IMR-90 (cell line): ENCODE data around the gene NCCRP1. TPM values are rescaled to one million over a fixed set of nuclear protein-coding genes. Genes with fewer than 3 reads are reported as not detected.

ENCODE experiments used
- ATAC-seq: fragments of 200-7000 bp; cut with Tn5 transposase; 2 replicates; pipeline ENCODE4 v1.9.1; 2020; ENCODE audit warnings: low read depth, mild to moderate bottlenecking, moderate library complexity
- BruUV-seq: library from RNA; stranded (reverse); fragments of 400-500 nt; replicated peaks from 2 replicates; lab custom pipeline; 2021; lab: Mats Ljungman, UMichigan
- CTCF ChIA-PET: fragments of 300-600 bp; formaldehyde crosslinking; extraction: SDS; loops from one replicate; lab custom pipeline; 2021; ENCODE audit warnings: antibody characterized with exemption; lab: Yijun Ruan, JAX
- POLR2A ChIA-PET: fragments of 300-600 bp; sonication (Branson Sonifier 250); formaldehyde crosslinking; loops from one replicate; lab custom pipeline; 2022; ENCODE audit warnings: antibody characterized with exemption; ENCODE audit not compliant: unreplicated experiment; lab: Charles Lee
- DNase-seq: peaks from one replicate; pipeline ENCODE4 v3.0.0; 2013
- H2AFZ ChIP-seq: replicated peaks from 2 replicates; pipeline ENCODE3; 2013; ENCODE audit warnings: low read length, mild to moderate bottlenecking; ENCODE audit not compliant: poor library complexity
- H2AK5ac ChIP-seq: 2 replicates; pipeline ENCODE4 v1.6.1; 2013; ENCODE audit warnings: low read depth, low read length, inconsistent platforms
- H2AK9ac ChIP-seq: replicated peaks from 2 replicates; pipeline ENCODE3; 2013; ENCODE audit warnings: mild to moderate bottlenecking, low read depth, low read length, moderate library complexity; ENCODE audit not compliant: poor library complexity
- H2BK120ac ChIP-seq: 2 replicates; pipeline ENCODE4 v1.6.1; 2013; ENCODE audit warnings: low read depth, low read length, inconsistent platforms
- H2BK15ac ChIP-seq: 3 replicates; pipeline ENCODE4 v1.6.1; 2013; ENCODE audit warnings: low read depth, low read length, inconsistent platforms
- H2BK20ac ChIP-seq: 2 replicates; pipeline ENCODE4 v1.6.1; 2013; ENCODE audit warnings: low read depth, mild to moderate bottlenecking, inconsistent platforms, low read length, moderate library complexity
- H2BK5ac ChIP-seq: 2 replicates; pipeline ENCODE4 v1.6.1; 2013; ENCODE audit warnings: mild to moderate bottlenecking, low read depth, low read length, inconsistent platforms; ENCODE audit not compliant: poor library complexity, severe bottlenecking
- H3K14ac ChIP-seq: replicated peaks from 2 replicates; pipeline ENCODE4 v1.6.1; 2013; ENCODE audit warnings: low read depth, low read length, inconsistent platforms
- H3K18ac ChIP-seq: 2 replicates; pipeline ENCODE4 v1.6.1; 2013; ENCODE audit warnings: low read depth, low read length, control low read depth
- H3K23ac ChIP-seq: 2 replicates; pipeline ENCODE4 v1.6.1; 2013; ENCODE audit warnings: low read depth, low read length, inconsistent platforms
- H3K27ac ChIP-seq: 2 replicates; pipeline ENCODE4 v1.5.1; 2013; ENCODE audit warnings: mild to moderate bottlenecking, control low read depth, low read length; ENCODE audit not compliant: insufficient read depth
- H3K27me3 ChIP-seq: 2 replicates; pipeline ENCODE4 v1.6.1; 2013; ENCODE audit warnings: low read length; ENCODE audit not compliant: control insufficient read depth, insufficient read depth
- H3K36me3 ChIP-seq: 2 replicates; pipeline ENCODE4 v1.6.1; 2013; ENCODE audit warnings: low read length, mixed read lengths; ENCODE audit not compliant: control insufficient read depth, insufficient read depth
- H3K4ac ChIP-seq: 2 replicates; pipeline ENCODE4 v1.6.1; 2013; ENCODE audit warnings: low read depth, low read length, inconsistent platforms
- H3K4me1 ChIP-seq: 2 replicates; pipeline ENCODE4 v1.6.1; 2013; ENCODE audit warnings: low read length, mixed read lengths; ENCODE audit not compliant: control insufficient read depth, insufficient read depth
- H3K4me2 ChIP-seq: 2 replicates; pipeline ENCODE4 v1.6.1; 2013; ENCODE audit warnings: low read depth, mild to moderate bottlenecking, control low read depth, low read length, moderate library complexity
- H3K4me3 ChIP-seq: 2 replicates; pipeline ENCODE4 v1.5.1; 2013; ENCODE audit warnings: low read depth, mild to moderate bottlenecking, control low read depth, low read length, moderate library complexity; ENCODE audit not compliant: insufficient read depth
- H3K56ac ChIP-seq: 2 replicates; pipeline ENCODE4 v1.6.1; 2013; ENCODE audit warnings: low read length, inconsistent platforms; ENCODE audit not compliant: insufficient read depth; ENCODE audit errors: extremely low read depth
- H3K79me1 ChIP-seq, 2 experiments: 2 replicates each; pipeline ENCODE4 v1.6.1; 2013; ENCODE audit warnings: low read length in 2 of 2, inconsistent platforms in 1 of 2, low read depth in 1 of 2
- H3K9ac ChIP-seq: 2 replicates; pipeline ENCODE4 v1.6.1; 2013; ENCODE audit warnings: low read depth, low read length, control low read depth
- H3K9me1 ChIP-seq: 2 replicates; pipeline ENCODE4 v1.6.1; 2013; ENCODE audit warnings: low read length, inconsistent platforms; ENCODE audit not compliant: insufficient read depth
- H3K9me3 ChIP-seq: 2 replicates; pipeline ENCODE4 v1.6.1; 2013; ENCODE audit warnings: low read length; ENCODE audit not compliant: control insufficient read depth, insufficient read depth
- H4K20me1 ChIP-seq: 2 replicates; pipeline ENCODE4 v1.6.1; 2013; ENCODE audit warnings: low read length, inconsistent platforms; ENCODE audit not compliant: insufficient read depth
- H4K5ac ChIP-seq: 2 replicates; pipeline ENCODE4 v1.6.1; 2013; ENCODE audit warnings: mild to moderate bottlenecking, low read depth, low read length, control low read depth
- H4K8ac ChIP-seq, 2 experiments: 2 replicates each; pipeline ENCODE4 v1.6.1; 2013; ENCODE audit warnings: low read depth in 2 of 2, low read length in 2 of 2, control low read depth in 1 of 2, inconsistent platforms in 1 of 2
- H4K91ac ChIP-seq: 2 replicates; pipeline ENCODE4 v1.6.1; 2013; ENCODE audit warnings: low read depth, low read length, inconsistent platforms; ENCODE audit not compliant: insufficient read depth
- CEBPB ChIP-seq: IDR thresholded peaks from 2 replicates; pipeline ENCODE4 v1.6.1; 2012; ENCODE audit warnings: low read depth, low read length, improper control_type of control experiment
- CHD1 ChIP-seq: IDR thresholded peaks from 2 replicates; pipeline ENCODE4 v1.6.1; 2012; ENCODE audit warnings: low read depth, low read length, improper control_type of control experiment
- MAFK ChIP-seq: IDR thresholded peaks from 2 replicates; pipeline ENCODE4 v1.6.1; 2012; ENCODE audit warnings: low read depth, low read length, improper control_type of control experiment
- MAZ ChIP-seq: IDR thresholded peaks from 2 replicates; pipeline ENCODE4 v1.6.1; 2012; ENCODE audit warnings: low read depth, mild to moderate bottlenecking, low read length, improper control_type of control experiment, moderate library complexity, borderline replicate concordance
- MXI1 ChIP-seq: IDR thresholded peaks from 2 replicates; pipeline ENCODE4 v1.6.1; 2012; ENCODE audit warnings: low read depth, mild to moderate bottlenecking, low read length, moderate library complexity, borderline replicate concordance
- POLR2A ChIP-seq: IDR thresholded peaks from 2 replicates; pipeline ENCODE4 v1.6.1; 2012; ENCODE audit warnings: mild to moderate bottlenecking, low read depth, low read length
- RAD21 ChIP-seq: IDR thresholded peaks from 2 replicates; pipeline ENCODE4 v1.6.1; 2012; ENCODE audit warnings: low read length, improper control_type of control experiment
- RCOR1 ChIP-seq: IDR thresholded peaks from 2 replicates; pipeline ENCODE4 v1.6.1; 2012; ENCODE audit warnings: mild to moderate bottlenecking, low read length, improper control_type of control experiment; ENCODE audit not compliant: insufficient replicate concordance
- RFX5 ChIP-seq: IDR thresholded peaks from 2 replicates; pipeline ENCODE4 v1.8.0; 2012; ENCODE audit warnings: low read depth, mild to moderate bottlenecking, low read length, moderate library complexity
- SMC3 ChIP-seq: fragments of 150-350 bp; IDR thresholded peaks from 2 replicates; pipeline ENCODE4 v1.6.1; 2016; ENCODE audit warnings: low read depth, mild to moderate bottlenecking, antibody characterized with exemption, low read length, moderate library complexity
- WGBS, 2 experiments: methylation state at CpG; one replicate each; pipeline versions ENCODE4 v1.1.5 to v1.1.7; 2013; ENCODE audit warnings: missing lambda C conversion rate in 2 of 2; ENCODE audit not compliant: insufficient read length in 1 of 2; ENCODE audit errors: extremely low coverage in 2 of 2; 5-methylcytosine and 5-hydroxymethylcytosine counted together
- dilution Hi-C: fragments of 300-500 bp; cut with HindIII; formaldehyde crosslinking; loops from one replicate; pipeline ENCODE4 v1.14.3; 2018; ENCODE audit warnings: low sequenced_read_pairs; ENCODE audit not compliant: unreplicated experiment
- in situ Hi-C: fragments of 300-500 bp; cut with MboI; formaldehyde crosslinking; loops from 3 replicates; pipeline ENCODE4 v1.14.3; 2019; ENCODE audit warnings: low sequenced_read_pairs, inconsistent platforms, mixed read lengths
- intact Hi-C: fragments of 100-400 bp; cut with micrococcal nuclease; formaldehyde crosslinking; loops from 2 replicates; pipeline ENCODE4 v1.10.0; 2022
- polyA plus RNA-seq, 3 experiments: library from polyadenylated mRNA; depleted of rRNA; stranded (reverse); fragments of >200 nt; gene quantifications; 2 replicates each; pipeline ENCODE4 v1.2.3, GENCODE V29; 2012; ENCODE audit warnings: low replicate concordance in 1 of 3
- total RNA-seq: library from RNA; depleted of rRNA; stranded (reverse); fragments of >200 nt; gene quantifications from 2 replicates; pipeline ENCODE4 v1.2.3, GENCODE V29; 2012
- TF ChIP-seq, protein P1 (sequence below): fragments of 150-350 bp; IDR thresholded peaks from 2 replicates; pipeline ENCODE4 v1.6.1; 2016; ENCODE audit warnings: low read depth, mild to moderate bottlenecking, low read length, moderate library complexity, borderline replicate concordance
- TF ChIP-seq, protein P2 (sequence below): conservative IDR thresholded peaks from 2 replicates; pipeline ENCODE4 v1.5.1; 2012; ENCODE audit warnings: mild to moderate bottlenecking, low read depth, low read length, improper control_type of control experiment

The NCCRP1 gene
- total and polyA plus RNA-seq, 2 of the 4 experiments (the other 2 are of a cell fraction) = not detected

- TF ChIP-seq RFX5 (no peak), MXI1 (no peak), MAFK (no peak), MAZ (no peak)
Measured at GRCh38 chr19:39248806-39249205, 52.0 kb downstream of the NCCRP1 start, which contains the start of gene IFNL4 (continued).

- Histone ChIP-seq H3K4me1 (no peaks in the 10 kb centered on the region), H3K9me1 (no peaks in the 10 kb centered on the region), H4K8ac (no peak overlapping the region), H3K4me2 (no peak overlapping the region), H2BK20ac (no peak overlapping the region), H4K20me1 (no peaks in the 10 kb centered on the region), H3K27me3 (peaks cover 55% of the 10 kb centered on the region), H3K14ac (no peak overlapping the region), H2BK15ac (no peak overlapping the region), H3K23ac (no peak overlapping the region), H4K91ac (no peak overlapping the region), H3K27ac (no peak overlapping the region), H3K56ac (no peak overlapping the region), H3K9ac (no peak overlapping the region), H3K4ac (no peak overlapping the region), H3K4me3 (no peak overlapping the region), H3K79me1 (no peaks in the 10 kb centered on the region), H3K36me3 (no peaks in the 10 kb centered on the region), H2AK9ac (no peak overlapping the region), H3K18ac (no peak overlapping the region), H2AK5ac (no peak overlapping the region), H4K5ac (no peak overlapping the region), H3K9me3 (peaks cover 2% of the 10 kb centered on the region; the same call in 1 of the 2 replicates), H2BK5ac (no peak overlapping the region), H2AFZ (no peak overlapping the region), H2BK120ac (no peak overlapping the region)
- in situ Hi-C loops = no loop called here
- ChIA-PET POLR2A (no interaction called here), CTCF (no interaction called here)
- BruUV-seq = no TSS peak
- no CpG with 5 or more reads among the region's 5 CpGs for WGBS, 2 experiments
- dilution Hi-C loops = no loop called here
- TF ChIP-seq, protein P1, sequence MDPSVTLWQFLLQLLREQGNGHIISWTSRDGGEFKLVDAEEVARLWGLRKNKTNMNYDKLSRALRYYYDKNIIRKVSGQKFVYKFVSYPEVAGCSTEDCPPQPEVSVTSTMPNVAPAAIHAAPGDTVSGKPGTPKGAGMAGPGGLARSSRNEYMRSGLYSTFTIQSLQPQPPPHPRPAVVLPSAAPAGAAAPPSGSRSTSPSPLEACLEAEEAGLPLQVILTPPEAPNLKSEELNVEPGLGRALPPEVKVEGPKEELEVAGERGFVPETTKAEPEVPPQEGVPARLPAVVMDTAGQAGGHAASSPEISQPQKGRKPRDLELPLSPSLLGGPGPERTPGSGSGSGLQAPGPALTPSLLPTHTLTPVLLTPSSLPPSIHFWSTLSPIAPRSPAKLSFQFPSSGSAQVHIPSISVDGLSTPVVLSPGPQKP = no peak
- TF ChIP-seq CHD1 (no peak), MAFK (no peak), CEBPB (no peak), POLR2A (no peak), SMC3 (no peak), RAD21 (no peak), RCOR1 (no peak), MXI1 (no peak)
- TF ChIP-seq, protein P2, sequence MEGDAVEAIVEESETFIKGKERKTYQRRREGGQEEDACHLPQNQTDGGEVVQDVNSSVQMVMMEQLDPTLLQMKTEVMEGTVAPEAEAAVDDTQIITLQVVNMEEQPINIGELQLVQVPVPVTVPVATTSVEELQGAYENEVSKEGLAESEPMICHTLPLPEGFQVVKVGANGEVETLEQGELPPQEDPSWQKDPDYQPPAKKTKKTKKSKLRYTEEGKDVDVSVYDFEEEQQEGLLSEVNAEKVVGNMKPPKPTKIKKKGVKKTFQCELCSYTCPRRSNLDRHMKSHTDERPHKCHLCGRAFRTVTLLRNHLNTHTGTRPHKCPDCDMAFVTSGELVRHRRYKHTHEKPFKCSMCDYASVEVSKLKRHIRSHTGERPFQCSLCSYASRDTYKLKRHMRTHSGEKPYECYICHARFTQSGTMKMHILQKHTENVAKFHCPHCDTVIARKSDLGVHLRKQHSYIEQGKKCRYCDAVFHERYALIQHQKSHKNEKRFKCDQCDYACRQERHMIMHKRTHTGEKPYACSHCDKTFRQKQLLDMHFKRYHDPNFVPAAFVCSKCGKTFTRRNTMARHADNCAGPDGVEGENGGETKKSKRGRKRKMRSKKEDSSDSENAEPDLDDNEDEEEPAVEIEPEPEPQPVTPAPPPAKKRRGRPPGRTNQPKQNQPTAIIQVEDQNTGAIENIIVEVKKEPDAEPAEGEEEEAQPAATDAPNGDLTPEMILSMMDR = no peak
- ATAC-seq (no peak), DNase-seq (no peak)
- intact Hi-C loops = no loop called here
Measured at GRCh38 chr19:39251081-39251480, 54.3 kb downstream of the NCCRP1 start.
